Neutrophil (primary cell): ENCODE data around the gene SIM2.

Source experiments
- H3K27ac ChIP-seq: fragments of 200-600 bp; sonication (generic); 2 replicates; pipeline ENCODE4 v1.5.1; 2016; ENCODE audit warnings: mild to moderate bottlenecking, moderate library complexity
- H3K27me3 ChIP-seq: fragments of 200-600 bp; sonication (generic); 2 replicates; pipeline ENCODE4 v1.6.0; 2016; ENCODE audit warnings: mild to moderate bottlenecking
- H3K36me3 ChIP-seq: fragments of 200-600 bp; sonication (generic); 2 replicates; pipeline ENCODE4 v1.5.1; 2017
- H3K4me1 ChIP-seq, 2 experiments: fragments of 200-600 bp in 1 of 2; sonication (generic) in 1 of 2; 1 replicate in 1 of 2; 2 replicates in 1 of 2; pipeline versions ENCODE4 v1.5.1 to v1.6.1; 2013 to 2016; ENCODE audit warnings: low read depth in 1 of 2, low read length in 1 of 2, mild to moderate bottlenecking in 1 of 2, moderate library complexity in 1 of 2; ENCODE audit not compliant: control insufficient read depth in 1 of 2, insufficient read depth in 1 of 2
- H3K4me3 ChIP-seq, 2 experiments: fragments of 200-600 bp in 1 of 2; sonication (generic) in 1 of 2; 1 replicate in 1 of 2; 2 replicates in 1 of 2; pipeline ENCODE4 v1.5.1; 2013 to 2016; ENCODE audit warnings: low read depth in 1 of 2, low read length in 1 of 2, mild to moderate bottlenecking in 1 of 2, moderate library complexity in 1 of 2
- H3K9me3 ChIP-seq: fragments of 200-600 bp; sonication (generic); 2 replicates; pipeline ENCODE4 v1.5.1; 2016
- CTCF ChIP-seq: fragments of 200-600 bp; sonication (generic); IDR thresholded peaks from 2 replicates; pipeline ENCODE4 v1.5.1; 2016; ENCODE audit warnings: antibody characterized with exemption

SIM2 gene

GRCh38 chr21:36717976-36718375 is 19.1 kb downstream of the SIM2 start:
- H3K4me3 ChIP-seq, result no peak overlapping the region
- no peak for TF ChIP-seq CTCF
- H3K27me3 ChIP-seq, result peaks cover 94% of the 10 kb centered on the region

GRCh38 chr21:36718951-36719501 is 20.1 kb downstream of the SIM2 start:
- H3K27me3 ChIP-seq, result peaks cover 87% of the 10 kb centered on the region
- H3K4me3 ChIP-seq, result no peak overlapping the region
- TF ChIP-seq CTCF, result no peak
- H3K36me3 ChIP-seq, result no peaks in the 10 kb centered on the region
- H3K4me1 ChIP-seq, result no peaks in the 10 kb centered on the region
- no peaks in the 10 kb centered on the region for H3K9me3 ChIP-seq
- H3K27ac ChIP-seq, result no peak overlapping the region

More at GRCh38 chr21:36717976-36718375, 19.1 kb downstream of the SIM2 start:
- Histone ChIP-seq H3K4me1 (no peaks in the 10 kb centered on the region), H3K9me3 (no peaks in the 10 kb centered on the region), H3K36me3 (no peaks in the 10 kb centered on the region), H3K27ac (no peak overlapping the region)

GRCh38 chr21:36719614-36720013 is 20.7 kb downstream of the SIM2 start:
- no peaks in the 10 kb centered on the region for H3K9me3 ChIP-seq
- no peak overlapping the region for H3K4me3 ChIP-seq
- H3K27ac ChIP-seq, result no peak overlapping the region
- H3K36me3 ChIP-seq, result no peaks in the 10 kb centered on the region
- no peak for TF ChIP-seq CTCF
- H3K27me3 ChIP-seq, result peaks cover 81% of the 10 kb centered on the region
- no peaks in the 10 kb centered on the region for H3K4me1 ChIP-seq

GRCh38 chr21:36721817-36722216 is 22.9 kb downstream of the SIM2 start:
- Histone ChIP-seq H3K27me3 (peaks cover 68% of the 10 kb centered on the region), H3K27ac (no peak overlapping the region), H3K4me3 (no peak overlapping the region), H3K36me3 (no peaks in the 10 kb centered on the region), H3K9me3 (no peaks in the 10 kb centered on the region), H3K4me1 (no peaks in the 10 kb centered on the region)
- no peak for TF ChIP-seq CTCF

GRCh38 chr21:36722370-36723368 is 23.8 kb downstream of the SIM2 start:
- no peak for TF ChIP-seq CTCF

More at GRCh38 chr21:36722370-36723368, 23.8 kb downstream of the SIM2 start:
- no peak overlapping the region for H3K4me3 ChIP-seq
- H3K27ac ChIP-seq, result no peak overlapping the region
- H3K4me1 ChIP-seq, result no peaks in the 10 kb centered on the region
- no peaks in the 10 kb centered on the region for H3K36me3 ChIP-seq
- peaks cover 64% of the 10 kb centered on the region for H3K27me3 ChIP-seq
- no peaks in the 10 kb centered on the region for H3K9me3 ChIP-seq
